HEK293T (cell line): Measurements from ENCODE around the gene LYL1.

Experiments
- BHLHE40 ChIP-seq: fragments of 450-650 bp; IDR thresholded peaks from 2 replicates; pipeline ENCODE4 v1.6.1; 2016; ENCODE audit warnings: mild to moderate bottlenecking, moderate library complexity, borderline replicate concordance
- CTBP1 ChIP-seq: fragments of 450-650 bp; IDR thresholded peaks from 2 replicates; pipeline ENCODE4 v1.6.1; 2016; ENCODE audit warnings: borderline replicate concordance
- HDGF ChIP-seq: fragments of 450-650 bp; IDR thresholded peaks from 2 replicates; pipeline ENCODE4 v1.6.1; 2017; ENCODE audit warnings: antibody characterized with exemption, borderline replicate concordance

DNA sequence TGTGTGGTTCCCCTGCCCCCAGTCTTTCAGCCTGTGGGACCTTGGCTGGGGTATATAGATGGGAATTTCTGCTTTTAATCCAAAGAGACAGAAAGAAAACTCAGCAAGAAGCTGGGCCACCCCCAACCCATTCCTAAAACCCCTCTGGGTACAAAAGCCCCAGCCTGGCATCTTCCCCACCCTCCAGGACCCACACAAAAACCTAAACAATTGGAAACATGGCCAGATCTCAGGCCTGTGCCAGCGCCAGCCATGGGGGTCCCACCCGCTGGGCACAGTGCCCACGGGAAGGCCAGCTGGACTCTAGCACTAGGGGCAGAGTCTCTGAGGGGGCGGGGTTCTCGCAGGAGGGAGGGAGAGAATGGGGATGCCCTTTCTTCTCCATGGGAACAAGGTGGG is 8.6 kb downstream of the LYL1 start:
- TF ChIP-seq CTBP1: no peak
- TF ChIP-seq BHLHE40: no peak
- TF ChIP-seq HDGF: no peak
